Measurements from ENCODE around the gene PLEKHA7. TPM values are rescaled to one million over a fixed set of nuclear protein-coding genes. Genes with fewer than 3 reads are reported as not detected.

Gene PLEKHA7
- total and polyA plus RNA-seq, 2 of the 13 experiments (the other 11 are each of a cell fraction or from before 2014, with no cell fraction given), result 17.5 to 18.7 TPM

- H3K9me3 ChIP-seq (ENCODE audit: low read length), result no peaks in the 10 kb centered on the region
- in situ Hi-C loops (cut with HindIII; ENCODE audit: extremely low pct_ligation_motif_present, low pct_unique_long_range_greater_than_20kb) (no loop called here), intact Hi-C loops (cut with micrococcal nuclease; ENCODE audit: unreplicated experiment) (no loop called here)
- H4K20me1 ChIP-seq (ENCODE audit: insufficient read depth, low read length), result no peaks in the 10 kb centered on the region
- peaks cover 46% of the 10 kb centered on the region for H3K79me2 ChIP-seq (ENCODE audit: insufficient read depth, low read length)
- H3K4me2 ChIP-seq (ENCODE audit: low read depth, low read length), result no peak overlapping the region
- H3K36me3 ChIP-seq (replicated peaks in 1 of 2; ENCODE audit: control insufficient read depth in 1 of 2, insufficient read depth in 2 of 2, low read length in 2 of 2), result no peaks in the 10 kb centered on the region; a peak in 1 of 5 replicates
- H3K4me3 ChIP-seq (replicated peaks in 1 of 3; ENCODE audit: insufficient read depth in 1 of 3, low read depth in 2 of 3, low read length in 3 of 3), result no peak overlapping the region
- BruUV-seq (replicated peaks), result no TSS peak
- H3K27ac ChIP-seq (ENCODE audit: extremely low read length, insufficient read depth, low read length), result no peak overlapping the region
- TF ChIP-seq PAF1 (CRISPR knock-in tag; IDR thresholded peaks at IDR 0.05) (no peak), HINFP (CRISPR knock-in tag; IDR thresholded peaks at IDR 0.05; ENCODE audit: low read depth) (no peak), TRIM24 (CRISPR knock-in tag; IDR thresholded peaks at IDR 0.05) (no peak), ZNF30 (CRISPR knock-in tag; IDR thresholded peaks at IDR 0.05) (no peak), SALL1 (CRISPR knock-in tag; IDR thresholded peaks at IDR 0.05) (no peak), ZNF766 (CRISPR knock-in tag; IDR thresholded peaks at IDR 0.05; ENCODE audit: borderline replicate concordance) (no peak), ZNF256 (CRISPR knock-in tag; conservative IDR thresholded peaks at IDR 0.05) (no peak), HMGA1 (CRISPR knock-in tag; conservative IDR thresholded peaks at IDR 0.05) (no peak), MTF1 (CRISPR knock-in tag; IDR thresholded peaks at IDR 0.05) (no peak), SP140L (CRISPR knock-in tag; IDR thresholded peaks at IDR 0.05; ENCODE audit: borderline replicate concordance) (no peak), STAT6 (CRISPR knock-in tag; IDR thresholded peaks at IDR 0.05; ENCODE audit: borderline replicate concordance) (no peak), ZNF235 (CRISPR knock-in tag; IDR thresholded peaks at IDR 0.05; ENCODE audit: borderline replicate concordance) (no peak), MXI1 (IDR thresholded peaks at IDR 0.05; ENCODE audit: borderline replicate concordance, low read depth, low read length) (no peak)
- TF ChIP-seq, protein P1, sequence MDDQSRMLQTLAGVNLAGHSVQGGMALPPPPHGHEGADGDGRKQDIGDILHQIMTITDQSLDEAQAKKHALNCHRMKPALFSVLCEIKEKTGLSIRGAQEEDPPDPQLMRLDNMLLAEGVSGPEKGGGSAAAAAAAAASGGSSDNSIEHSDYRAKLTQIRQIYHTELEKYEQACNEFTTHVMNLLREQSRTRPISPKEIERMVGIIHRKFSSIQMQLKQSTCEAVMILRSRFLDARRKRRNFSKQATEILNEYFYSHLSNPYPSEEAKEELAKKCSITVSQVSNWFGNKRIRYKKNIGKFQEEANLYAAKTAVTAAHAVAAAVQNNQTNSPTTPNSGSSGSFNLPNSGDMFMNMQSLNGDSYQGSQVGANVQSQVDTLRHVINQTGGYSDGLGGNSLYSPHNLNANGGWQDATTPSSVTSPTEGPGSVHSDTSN (CRISPR knock-in tag; IDR thresholded peaks at IDR 0.05; ENCODE audit: borderline replicate concordance), result no peak
- TF ChIP-seq, protein P2, sequence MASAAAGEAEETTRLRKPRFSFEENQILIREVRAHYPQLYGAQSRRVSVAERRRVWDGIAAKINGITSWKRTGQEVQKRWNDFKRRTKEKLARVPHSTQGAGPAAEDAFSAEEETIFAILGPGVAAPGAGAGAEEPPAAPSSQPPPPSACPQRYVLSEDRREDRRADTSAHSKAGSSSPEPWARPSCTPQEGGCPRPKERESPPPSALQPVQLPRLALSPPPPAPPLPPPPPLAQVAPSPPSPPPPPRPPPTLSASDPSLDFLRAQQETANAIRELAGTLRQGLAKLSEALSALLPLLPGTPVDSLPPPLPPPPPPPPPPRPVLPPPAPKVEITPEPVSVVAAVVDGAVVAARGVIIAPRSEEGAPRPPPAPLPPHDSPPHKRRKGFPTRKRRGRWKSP (CRISPR knock-in tag; IDR thresholded peaks at IDR 0.05), result no peak
- TF ChIP-seq, protein P3, sequence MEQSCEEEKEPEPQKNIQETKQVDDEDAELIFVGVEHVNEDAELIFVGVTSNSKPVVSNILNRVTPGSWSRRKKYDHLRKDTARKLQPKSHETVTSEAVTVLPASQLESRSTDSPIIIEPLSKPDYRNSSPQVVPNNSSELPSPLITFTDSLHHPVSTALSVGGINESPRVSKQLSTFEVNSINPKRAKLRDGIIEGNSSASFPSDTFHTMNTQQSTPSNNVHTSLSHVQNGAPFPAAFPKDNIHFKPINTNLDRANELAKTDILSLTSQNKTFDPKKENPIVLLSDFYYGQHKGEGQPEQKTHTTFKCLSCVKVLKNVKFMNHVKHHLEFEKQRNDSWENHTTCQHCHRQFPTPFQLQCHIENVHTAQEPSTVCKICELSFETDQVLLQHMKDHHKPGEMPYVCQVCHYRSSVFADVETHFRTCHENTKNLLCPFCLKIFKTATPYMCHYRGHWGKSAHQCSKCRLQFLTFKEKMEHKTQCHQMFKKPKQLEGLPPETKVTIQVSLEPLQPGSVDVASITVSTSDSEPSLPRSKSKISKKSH (CRISPR knock-in tag; IDR thresholded peaks at IDR 0.05; ENCODE audit: borderline replicate concordance), result no peak
- H3K4me1 ChIP-seq (ENCODE audit: insufficient read depth, low read length), result peaks cover 24% of the 10 kb centered on the region
- H3K9ac ChIP-seq (ENCODE audit: insufficient read depth, low read depth, low read length), result no peak overlapping the region
- no peak for DNase-seq (ENCODE audit: low spot score)
- POLR2A ChIA-PET, result no interaction called here
- FAIRE-seq, result no peak
- 98% methylated on average over 5 of the region's 5 CpGs for WGBS (ENCODE audit: low lambda C conversion rate)
- no peaks in the 10 kb centered on the region for H3K27me3 ChIP-seq (ENCODE audit: control insufficient read depth in 1 of 2, insufficient read depth in 2 of 2, low read length in 2 of 2)
- CTCF ChIA-PET (ENCODE audit: low intra/inter-chr PET ratio, low total read pairs), result no interaction called here
- no peak for ATAC-seq
- H2AFZ ChIP-seq (ENCODE audit: low read length), result no peak overlapping the region
These were observed 37.8 kb downstream of the PLEKHA7 start for GRCh38 chr11:16976379-16976778.
